ENCODE results near the gene PRSS8.

DNA sequence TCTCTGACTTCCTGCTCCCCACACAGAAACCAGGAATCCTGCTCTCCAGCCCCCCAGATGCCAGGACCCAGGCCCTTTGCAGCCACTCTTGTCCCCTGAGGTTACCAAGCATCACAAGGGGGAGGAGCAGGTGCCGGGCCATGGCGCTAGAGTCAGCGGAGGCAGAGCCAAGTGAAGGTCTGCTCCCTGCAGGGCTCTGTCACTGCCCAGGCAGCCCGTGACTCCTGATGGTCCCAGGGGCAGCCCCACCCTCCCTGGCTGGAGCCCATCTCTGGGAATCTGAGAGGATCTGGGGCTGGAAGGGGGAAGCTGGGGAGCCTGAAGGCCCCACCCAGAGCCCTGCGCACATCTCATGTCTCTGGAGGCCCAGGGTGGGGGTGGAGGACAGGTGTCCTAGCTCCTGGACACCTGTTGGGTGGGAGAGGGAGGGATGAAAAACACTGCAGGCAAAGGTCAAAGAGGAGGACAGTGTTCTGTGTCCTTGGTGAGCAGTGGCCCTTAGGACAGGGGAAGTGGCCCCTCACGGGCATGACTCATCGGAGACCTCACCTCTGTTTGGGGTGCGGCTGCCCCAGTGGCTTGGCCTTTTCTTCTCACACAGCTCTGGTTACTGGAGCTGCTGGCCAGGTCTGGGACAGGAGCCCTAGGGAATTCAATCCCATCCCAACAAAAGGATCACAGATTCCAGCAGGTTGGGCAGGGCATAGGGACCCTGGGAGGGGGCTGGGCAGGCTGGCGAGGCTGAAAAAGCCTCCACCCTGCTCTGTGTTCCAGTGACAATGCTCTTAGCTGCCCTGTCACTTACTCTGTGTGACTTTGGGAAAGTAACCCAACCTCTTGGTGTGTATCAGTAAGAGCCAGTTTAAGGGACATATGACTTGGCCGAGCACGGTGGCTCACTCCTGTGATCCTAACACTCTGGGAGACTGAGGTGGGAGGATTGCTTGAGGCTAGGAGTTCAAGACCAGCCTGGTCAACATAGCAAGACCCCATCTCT lies 14.7 kb upstream of the PRSS8 start, which contains the start of gene PRSS36:
- TF ChIP-seq EP300 (IDR thresholded peaks at IDR 0.05; ENCODE audit: low read depth) (no peak), POLR2AphosphoS5 (IDR thresholded peaks at IDR 0.05) (no peak)
- TF ChIP-seq, protein P1, sequence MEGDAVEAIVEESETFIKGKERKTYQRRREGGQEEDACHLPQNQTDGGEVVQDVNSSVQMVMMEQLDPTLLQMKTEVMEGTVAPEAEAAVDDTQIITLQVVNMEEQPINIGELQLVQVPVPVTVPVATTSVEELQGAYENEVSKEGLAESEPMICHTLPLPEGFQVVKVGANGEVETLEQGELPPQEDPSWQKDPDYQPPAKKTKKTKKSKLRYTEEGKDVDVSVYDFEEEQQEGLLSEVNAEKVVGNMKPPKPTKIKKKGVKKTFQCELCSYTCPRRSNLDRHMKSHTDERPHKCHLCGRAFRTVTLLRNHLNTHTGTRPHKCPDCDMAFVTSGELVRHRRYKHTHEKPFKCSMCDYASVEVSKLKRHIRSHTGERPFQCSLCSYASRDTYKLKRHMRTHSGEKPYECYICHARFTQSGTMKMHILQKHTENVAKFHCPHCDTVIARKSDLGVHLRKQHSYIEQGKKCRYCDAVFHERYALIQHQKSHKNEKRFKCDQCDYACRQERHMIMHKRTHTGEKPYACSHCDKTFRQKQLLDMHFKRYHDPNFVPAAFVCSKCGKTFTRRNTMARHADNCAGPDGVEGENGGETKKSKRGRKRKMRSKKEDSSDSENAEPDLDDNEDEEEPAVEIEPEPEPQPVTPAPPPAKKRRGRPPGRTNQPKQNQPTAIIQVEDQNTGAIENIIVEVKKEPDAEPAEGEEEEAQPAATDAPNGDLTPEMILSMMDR (IDR thresholded peaks at IDR 0.05) = no peak
